H9 (cell line): ENCODE results near the gene MAGI1. TPM values are rescaled to one million over a fixed set of nuclear protein-coding genes. Genes with fewer than 3 reads are reported as not detected.

Source experiments
- DNase-seq: peaks from one replicate; pipeline ENCODE4 v3.0.0-alpha.2; 2017
- H2AFZ ChIP-seq: one replicate; pipeline ENCODE4 v1.6.1; 2013; ENCODE audit warnings: mild to moderate bottlenecking, low read length, control low read depth, moderate library complexity
- H2AK5ac ChIP-seq: 2 replicates; pipeline ENCODE4 v1.6.1; 2013; ENCODE audit warnings: low read length, control low read depth, mixed read lengths; ENCODE audit not compliant: insufficient read length
- H2BK120ac ChIP-seq: one replicate; pipeline ENCODE4 v1.6.1; 2013; ENCODE audit warnings: low read depth, mild to moderate bottlenecking, low read length, control low read depth, inconsistent platforms; ENCODE audit not compliant: poor library complexity, severe bottlenecking
- H2BK12ac ChIP-seq: 2 replicates; pipeline ENCODE4 v1.6.1; 2013; ENCODE audit warnings: low read length, control low read depth, mixed read lengths, low read depth; ENCODE audit not compliant: insufficient read length
- H2BK15ac ChIP-seq: 2 replicates; pipeline ENCODE4 v1.6.1; 2013; ENCODE audit warnings: low read depth, low read length, control low read depth
- H2BK20ac ChIP-seq: one replicate; pipeline ENCODE4 v1.6.1; 2013; ENCODE audit warnings: low read depth, mild to moderate bottlenecking, low read length, control low read depth, inconsistent platforms; ENCODE audit not compliant: poor library complexity, severe bottlenecking
- H2BK5ac ChIP-seq: 2 replicates; pipeline ENCODE4 v1.6.1; 2013; ENCODE audit warnings: low read length, control low read depth, mixed read lengths; ENCODE audit not compliant: insufficient read length
- H3K14ac ChIP-seq: 2 replicates; pipeline ENCODE4 v1.6.1; 2013; ENCODE audit warnings: low read length, control low read depth; ENCODE audit not compliant: insufficient read depth
- H3K18ac ChIP-seq: 2 replicates; pipeline ENCODE4 v1.6.1; 2013; ENCODE audit warnings: low read depth, mild to moderate bottlenecking, mixed read lengths, low read length, control low read depth; ENCODE audit not compliant: insufficient read length
- H3K23ac ChIP-seq: 2 replicates; pipeline ENCODE4 v1.6.1; 2013; ENCODE audit warnings: low read length, control low read depth, mixed read lengths, low read depth; ENCODE audit not compliant: insufficient read length
- H3K23me2 ChIP-seq: 2 replicates; pipeline ENCODE4 v1.6.1; 2013; ENCODE audit warnings: low read depth, mild to moderate bottlenecking, mixed read lengths, low read length, control low read depth; ENCODE audit not compliant: insufficient read length, poor library complexity, severe bottlenecking
- H3K27ac ChIP-seq: 2 replicates; pipeline ENCODE4 v1.5.1; 2013; ENCODE audit warnings: low read length, control low read depth, mixed read lengths, low read depth; ENCODE audit not compliant: insufficient read length
- H3K27me3 ChIP-seq: 2 replicates; pipeline ENCODE4 v1.6.1; 2013; ENCODE audit warnings: low read length, control low read depth, inconsistent platforms; ENCODE audit not compliant: insufficient read depth
- H3K4ac ChIP-seq: 2 replicates; pipeline ENCODE4 v1.6.1; 2013; ENCODE audit warnings: low read depth, mild to moderate bottlenecking, control low read depth, inconsistent platforms, low read length, moderate library complexity
- H3K4me1 ChIP-seq: 2 replicates; pipeline ENCODE4 v1.6.1; 2013; ENCODE audit warnings: low read length, control low read depth, inconsistent platforms; ENCODE audit not compliant: insufficient read depth
- H3K4me2 ChIP-seq: 2 replicates; pipeline ENCODE4 v1.6.1; 2013; ENCODE audit warnings: low read length, control low read depth, mixed read lengths; ENCODE audit not compliant: insufficient read length, insufficient read depth
- H3K56ac ChIP-seq: 2 replicates; pipeline ENCODE4 v1.6.1; 2013; ENCODE audit warnings: low read depth, mild to moderate bottlenecking, mixed read lengths, low read length, control low read depth; ENCODE audit not compliant: insufficient read length
- H3K79me1 ChIP-seq: 2 replicates; pipeline ENCODE4 v1.6.1; 2013; ENCODE audit warnings: low read depth, mild to moderate bottlenecking, moderate library complexity, low read length, control low read depth, inconsistent platforms; ENCODE audit not compliant: insufficient read depth, poor library complexity, severe bottlenecking
- H3K79me2 ChIP-seq: 2 replicates; pipeline ENCODE4 v1.6.1; 2013; ENCODE audit warnings: low read length, control low read depth, inconsistent platforms; ENCODE audit not compliant: insufficient read depth
- H3K9ac ChIP-seq: 2 replicates; pipeline ENCODE4 v1.6.1; 2013; ENCODE audit warnings: low read length, control low read depth, mixed read lengths; ENCODE audit not compliant: insufficient read length; ENCODE audit errors: extremely low read depth
- H3K9me3 ChIP-seq: one replicate; pipeline ENCODE4 v1.6.1; 2013; ENCODE audit warnings: low read depth, low read length, inconsistent platforms; ENCODE audit not compliant: control insufficient read depth
- H3T11ph ChIP-seq: one replicate; pipeline ENCODE4 v1.6.1; 2013; ENCODE audit warnings: mild to moderate bottlenecking, low read length, control low read depth, inconsistent platforms
- H4K20me1 ChIP-seq: one replicate; pipeline ENCODE4 v1.6.1; 2013; ENCODE audit not compliant: control insufficient read depth, insufficient read length, insufficient read depth
- H4K5ac ChIP-seq: 2 replicates; pipeline ENCODE4 v1.6.1; 2013; ENCODE audit warnings: low read depth, mild to moderate bottlenecking, mixed read lengths, low read length, control low read depth; ENCODE audit not compliant: insufficient read length
- H4K8ac ChIP-seq: replicated peaks from 2 replicates; pipeline ENCODE4 v1.6.1; 2013; ENCODE audit warnings: low read length, control low read depth, mixed read lengths, low read depth; ENCODE audit not compliant: insufficient read length
- H4K91ac ChIP-seq: 2 replicates; pipeline ENCODE4 v1.6.1; 2013; ENCODE audit warnings: low read depth, mild to moderate bottlenecking, moderate library complexity, mixed read lengths, low read length, control low read depth; ENCODE audit not compliant: insufficient read length
- H3K27ac Mint-ChIP-seq, 3 experiments: 2 replicates in 2 of 3; 3 replicates in 1 of 3; pipeline ENCODE4 v1.8.0; 2020 to 2021; ENCODE audit warnings: mixed read lengths in 3 of 3, mild to moderate bottlenecking in 1 of 3, moderate library complexity in 1 of 3
- H3K27me3 Mint-ChIP-seq: 2 replicates; pipeline ENCODE4 v1.8.0; 2021; ENCODE audit warnings: low read depth, mild to moderate bottlenecking, moderate library complexity, mixed read lengths
- H3K36me3 Mint-ChIP-seq, 3 experiments: 2 replicates in 2 of 3; 3 replicates in 1 of 3; pipeline ENCODE4 v1.8.0; 2020 to 2021; ENCODE audit warnings: low read depth in 3 of 3, mixed read lengths in 3 of 3; ENCODE audit not compliant: insufficient read depth in 1 of 3
- H3K4me1 Mint-ChIP-seq, 2 experiments: 2 replicates each; pipeline ENCODE4 v1.8.0; 2020; ENCODE audit warnings: mixed read lengths in 2 of 2
- H3K4me3 Mint-ChIP-seq, 2 experiments: 2 replicates in 1 of 2; 3 replicates in 1 of 2; pipeline ENCODE4 v1.8.0; 2020 to 2021; ENCODE audit warnings: mild to moderate bottlenecking in 2 of 2, mixed read lengths in 2 of 2, moderate library complexity in 1 of 2
- H3K9me3 Mint-ChIP-seq, 2 experiments: 2 replicates in 1 of 2; 3 replicates in 1 of 2; pipeline ENCODE4 v1.8.0; 2020; ENCODE audit warnings: mild to moderate bottlenecking in 2 of 2, mixed read lengths in 2 of 2, moderate library complexity in 1 of 2
- WGBS: extraction: QIAGEN DNeasy Blood & Tissue Kit; methylation state at CpG from one replicate; pipeline ENCODE4 v1.1.7; 2013; ENCODE audit warnings: missing lambda C conversion rate, low lambda C conversion rate, mixed read lengths; ENCODE audit not compliant: insufficient read length; ENCODE audit errors: extremely low coverage; 5-methylcytosine and 5-hydroxymethylcytosine counted together
- total RNA-seq: library from RNA; stranded (reverse); gene quantifications from 2 replicates; pipeline ENCODE4 v1.2.1, GENCODE V29; 2021
- TF ChIP-seq, protein P1 (sequence below): fragments of 200-600 bp; sonication (generic); conservative IDR thresholded peaks from 3 replicates; pipeline ENCODE4 v1.8.0; 2021; ENCODE audit warnings: antibody characterized with exemption, mild to moderate bottlenecking

Gene MAGI1
- total RNA-seq, 1 experiment from 2014 or later: 65.7 TPM

DNA sequence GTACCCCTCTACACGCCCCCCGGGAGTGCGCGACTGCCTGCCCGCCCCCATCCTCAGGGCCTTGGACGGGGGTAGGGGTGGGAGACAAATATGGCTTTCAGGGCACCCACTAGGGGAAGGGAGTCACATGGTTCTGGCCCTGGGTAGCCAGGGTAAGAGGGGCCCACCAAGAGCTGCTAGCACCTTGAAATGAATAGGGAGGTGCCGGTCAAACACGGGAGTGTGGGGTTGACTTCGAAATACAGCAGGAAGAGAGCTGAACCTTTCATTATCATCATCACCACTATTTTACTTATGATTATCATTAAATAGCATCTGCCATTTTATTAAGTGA is 489.1 kb downstream of the MAGI1 start:
- Histone ChIP-seq H3K4me2 (peak overlapping the region; percentile 39), H3K4ac (no peak overlapping the region), H3K4me1 (no peaks in the 10 kb centered on the region; the same call in 1 of the 2 replicates), H3T11ph (no peak overlapping the region), H3K79me2 (peaks cover 9% of the 10 kb centered on the region; the same call in 1 of the 2 replicates), H3K23me2 (peaks cover 7% of the 10 kb centered on the region), H3K9ac (no peak overlapping the region), H2BK12ac (no peak overlapping the region), H4K5ac (no peak overlapping the region), H4K91ac (no peak overlapping the region), H3K56ac (no peak overlapping the region), H4K20me1 (no peaks in the 10 kb centered on the region), H2BK15ac (no peak overlapping the region), H4K8ac (no peak overlapping the region), H3K27me3 (no peaks in the 10 kb centered on the region), H2BK5ac (no peak overlapping the region), H2BK120ac (no peak overlapping the region), H3K18ac (no peak overlapping the region), H2BK20ac (no peak overlapping the region), H3K14ac (no peak overlapping the region), H2AFZ (no peak overlapping the region), H3K27ac (no peak overlapping the region), H3K23ac (no peak overlapping the region), H3K79me1 (no peaks in the 10 kb centered on the region), H2AK5ac (no peak overlapping the region), H3K9me3 (no peaks in the 10 kb centered on the region)
- Mint-ChIP-seq H3K9me3 (no peaks in the 10 kb centered on the region), H3K4me1 (peaks cover 42 to 51% of the 10 kb centered on the region in 2 experiments), H3K36me3 (no peaks in the 10 kb centered on the region), H3K4me3 (peak overlapping the region; percentile 75 to 91), H3K27me3 (peaks cover 10% of the 10 kb centered on the region), H3K27ac (no peak overlapping the region)
- DNase-seq: no peak
- WGBS: no CpG with 5 or more reads among the region's 9 CpGs
- TF ChIP-seq, protein P1, sequence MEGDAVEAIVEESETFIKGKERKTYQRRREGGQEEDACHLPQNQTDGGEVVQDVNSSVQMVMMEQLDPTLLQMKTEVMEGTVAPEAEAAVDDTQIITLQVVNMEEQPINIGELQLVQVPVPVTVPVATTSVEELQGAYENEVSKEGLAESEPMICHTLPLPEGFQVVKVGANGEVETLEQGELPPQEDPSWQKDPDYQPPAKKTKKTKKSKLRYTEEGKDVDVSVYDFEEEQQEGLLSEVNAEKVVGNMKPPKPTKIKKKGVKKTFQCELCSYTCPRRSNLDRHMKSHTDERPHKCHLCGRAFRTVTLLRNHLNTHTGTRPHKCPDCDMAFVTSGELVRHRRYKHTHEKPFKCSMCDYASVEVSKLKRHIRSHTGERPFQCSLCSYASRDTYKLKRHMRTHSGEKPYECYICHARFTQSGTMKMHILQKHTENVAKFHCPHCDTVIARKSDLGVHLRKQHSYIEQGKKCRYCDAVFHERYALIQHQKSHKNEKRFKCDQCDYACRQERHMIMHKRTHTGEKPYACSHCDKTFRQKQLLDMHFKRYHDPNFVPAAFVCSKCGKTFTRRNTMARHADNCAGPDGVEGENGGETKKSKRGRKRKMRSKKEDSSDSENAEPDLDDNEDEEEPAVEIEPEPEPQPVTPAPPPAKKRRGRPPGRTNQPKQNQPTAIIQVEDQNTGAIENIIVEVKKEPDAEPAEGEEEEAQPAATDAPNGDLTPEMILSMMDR: no peak
